Measurements from ENCODE around the gene GSG1L. TPM values are rescaled to one million over a fixed set of nuclear protein-coding genes. Genes with fewer than 3 reads are reported as not detected.
A peak's percentile ranks its signal among the peaks of the same experiment; 100 is the strongest.

The GSG1L gene
- total and polyA plus RNA-seq, 9 of the 15 experiments (the other 6 are each of a cell fraction or from before 2014, with no cell fraction given), result not detected

DNA sequence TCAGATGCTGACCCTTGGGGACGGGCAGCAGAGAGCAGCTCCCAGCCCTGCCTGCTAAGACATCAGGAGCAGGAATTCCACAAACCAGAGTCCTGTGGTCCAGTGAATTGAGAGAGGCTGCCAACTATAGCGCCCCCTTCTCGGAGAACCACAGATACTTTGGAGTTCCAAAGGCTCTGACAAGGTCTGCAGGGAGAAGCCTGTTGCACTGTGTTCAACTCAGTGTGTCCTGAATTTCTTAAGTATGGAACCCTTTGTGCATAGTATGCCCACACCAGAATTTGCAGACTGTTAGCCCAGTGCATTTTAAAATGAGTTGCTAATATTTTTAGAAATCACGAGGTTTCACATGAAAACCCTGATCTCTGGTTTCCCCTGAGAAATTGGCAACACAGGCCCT, 290.2 kb downstream of the GSG1L start:
- H2AFZ ChIP-seq (ENCODE audit: low read depth, low read length), result no peak overlapping the region
- peaks cover 2% of the 10 kb centered on the region for H4K20me1 ChIP-seq (replicated peaks; ENCODE audit: control insufficient read depth, insufficient read depth, low read length)
- no peak overlapping the region for H3K4me3 ChIP-seq
- ATAC-seq (no peak), FAIRE-seq (no peak), DNase-seq (ENCODE audit: extremely low read depth in 1 of 4, low spot score in 3 of 4) (no peak)
- no peak overlapping the region for H3K4me2 ChIP-seq (ENCODE audit: insufficient read depth, low read length)
- no TSS peak for BruUV-seq (replicated peaks)
- WGBS (ENCODE audit: insufficient coverage, low coverage, missing lambda C conversion rate), result 56% methylated on average over 4 of the region's 4 CpGs
- in situ Hi-C loops (cut with MboI), result no loop called here
- no peaks in the 10 kb centered on the region for H3K9me1 ChIP-seq (ENCODE audit: control insufficient read depth, insufficient read depth, low read length)
- TF ChIP-seq ZNF239 (CRISPR knock-in tag; IDR thresholded peaks at IDR 0.05) (peak; percentile 99), ESRRA (IDR thresholded peaks at IDR 0.05; ENCODE audit: borderline replicate concordance, low read depth) (no peak), HNRNPLL (IDR thresholded peaks at IDR 0.05; ENCODE audit: low read depth, low read length, poor library complexity, severe bottlenecking) (no peak), RBM25 (IDR thresholded peaks at IDR 0.05; ENCODE audit: low read depth, low read length, severe bottlenecking) (peak; percentile 89)
- no peaks in the 10 kb centered on the region for H3K79me2 ChIP-seq (ENCODE audit: control insufficient read depth, insufficient read depth, low read length)
- ChIA-PET POLR2A (no interaction called here), CTCF (ENCODE audit: low intra/inter-chr PET ratio) (no interaction called here)
- intact Hi-C loops (cut with micrococcal nuclease), result no loop called here
- H3K27me3 ChIP-seq (ENCODE audit: control insufficient read depth in 2 of 2, insufficient read depth in 2 of 2, low read length in 2 of 2), result peaks cover 0 to 31% of the 10 kb centered on the region in 2 experiments; a peak in 2 of 5 replicates
- no peak overlapping the region for H3K27ac ChIP-seq (ENCODE audit: extremely low read depth, low read depth, low read length)
- no peak overlapping the region for H3K9ac ChIP-seq (ENCODE audit: insufficient read depth in 1 of 2, low read depth in 2 of 2, low read length in 2 of 2)
- H3K4me1 ChIP-seq (replicated peaks in 1 of 2; ENCODE audit: control insufficient read depth in 2 of 2, insufficient read depth in 2 of 2, low read length in 2 of 2), result peaks cover 0 to 13% of the 10 kb centered on the region in 2 experiments; a peak in 2 of 5 replicates
- H3K36me3 ChIP-seq (ENCODE audit: control insufficient read depth, insufficient read depth, low read length), result no peaks in the 10 kb centered on the region
- no peaks in the 10 kb centered on the region; the same call in 1 of the 2 replicates for H3K9me3 ChIP-seq (replicated peaks; ENCODE audit: control insufficient read depth, insufficient read depth, low read depth, low read length)

DNA sequence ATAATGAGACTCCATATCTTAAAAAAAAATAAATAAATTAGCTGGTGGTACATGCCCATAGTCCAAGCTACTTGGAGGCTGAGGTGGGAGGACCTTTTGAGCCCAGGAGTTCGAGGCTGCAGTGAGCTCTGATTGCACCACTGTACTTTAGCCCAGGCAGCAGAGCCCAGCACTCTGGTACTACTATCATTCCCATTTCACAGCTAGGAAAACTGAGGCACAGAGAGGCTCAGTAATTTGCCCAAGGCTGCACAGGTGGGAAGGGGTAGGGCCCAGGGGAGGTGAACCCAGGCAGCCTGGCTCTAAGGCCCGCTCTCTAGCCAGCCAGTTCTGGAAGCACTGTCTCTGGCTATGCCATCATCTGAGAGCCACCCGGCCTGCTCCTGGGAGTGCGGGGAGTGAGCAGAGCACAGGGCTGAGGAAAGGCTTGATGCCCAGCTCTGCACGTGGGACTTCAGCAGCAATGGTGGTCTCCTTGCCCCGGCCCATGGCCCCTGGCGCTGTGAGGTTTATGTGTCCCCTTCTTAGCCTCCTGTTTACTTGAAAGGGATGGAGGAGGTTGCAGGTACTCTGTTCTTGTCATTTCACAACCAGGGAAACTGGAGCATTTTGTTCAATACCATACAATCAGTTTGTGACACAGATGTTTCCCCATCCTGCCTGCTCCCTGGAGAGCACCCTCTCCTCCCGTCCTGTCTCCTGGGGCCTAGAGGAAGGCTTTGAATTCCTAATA, 291.3 kb downstream of the GSG1L start:
- Histone ChIP-seq H3K9me3 (replicated peaks; ENCODE audit: control insufficient read depth, insufficient read depth, low read depth, low read length) (no peaks in the 10 kb centered on the region; the same call in 1 of the 2 replicates), H3K9ac (ENCODE audit: insufficient read depth in 1 of 2, low read depth in 2 of 2, low read length in 2 of 2) (no peak overlapping the region; a peak in 1 of 4 replicates), H3K79me2 (ENCODE audit: control insufficient read depth, insufficient read depth, low read length) (no peaks in the 10 kb centered on the region), H3K4me3 (no peak overlapping the region), H4K20me1 (replicated peaks; ENCODE audit: control insufficient read depth, insufficient read depth, low read length) (no peaks in the 10 kb centered on the region; the same call in 1 of the 2 replicates), H3K4me1 (replicated peaks in 1 of 2; ENCODE audit: control insufficient read depth in 2 of 2, insufficient read depth in 2 of 2, low read length in 2 of 2) (peaks cover 0 to 10% of the 10 kb centered on the region in 2 experiments; a peak in 2 of 5 replicates), H3K27me3 (ENCODE audit: control insufficient read depth in 2 of 2, insufficient read depth in 2 of 2, low read length in 2 of 2) (peaks cover 0 to 25% of the 10 kb centered on the region in 2 experiments; a peak in 2 of 5 replicates), H3K27ac (ENCODE audit: extremely low read depth, low read depth, low read length) (no peak overlapping the region), H3K9me1 (ENCODE audit: control insufficient read depth, insufficient read depth, low read length) (no peaks in the 10 kb centered on the region), H3K4me2 (ENCODE audit: insufficient read depth, low read length) (no peak overlapping the region), H3K36me3 (ENCODE audit: control insufficient read depth, insufficient read depth, low read length) (no peaks in the 10 kb centered on the region), H2AFZ (ENCODE audit: low read depth, low read length) (no peak overlapping the region)
- no TSS peak for BruUV-seq (replicated peaks)
- CTCF ChIA-PET (ENCODE audit: low intra/inter-chr PET ratio), result no interaction called here
- DNase-seq (ENCODE audit: extremely low read depth in 1 of 4, low spot score in 3 of 4), result no peak
- ATAC-seq, result no peak
- 65% methylated on average over 5 of the region's 8 CpGs for WGBS (ENCODE audit: insufficient coverage, low coverage, missing lambda C conversion rate)
- in situ Hi-C loops (cut with MboI) (no loop called here), intact Hi-C loops (cut with micrococcal nuclease) (no loop called here)
- POLR2A ChIA-PET, result interaction anchor here (0.6 to 1.1 kb wide), 3 partner anchors 8 to 212 kb away, joined by 3 to 4 read pairs (median 3); no protein-coding TSS in a partner anchor
- no peak for FAIRE-seq
- TF ChIP-seq, protein P1, sequence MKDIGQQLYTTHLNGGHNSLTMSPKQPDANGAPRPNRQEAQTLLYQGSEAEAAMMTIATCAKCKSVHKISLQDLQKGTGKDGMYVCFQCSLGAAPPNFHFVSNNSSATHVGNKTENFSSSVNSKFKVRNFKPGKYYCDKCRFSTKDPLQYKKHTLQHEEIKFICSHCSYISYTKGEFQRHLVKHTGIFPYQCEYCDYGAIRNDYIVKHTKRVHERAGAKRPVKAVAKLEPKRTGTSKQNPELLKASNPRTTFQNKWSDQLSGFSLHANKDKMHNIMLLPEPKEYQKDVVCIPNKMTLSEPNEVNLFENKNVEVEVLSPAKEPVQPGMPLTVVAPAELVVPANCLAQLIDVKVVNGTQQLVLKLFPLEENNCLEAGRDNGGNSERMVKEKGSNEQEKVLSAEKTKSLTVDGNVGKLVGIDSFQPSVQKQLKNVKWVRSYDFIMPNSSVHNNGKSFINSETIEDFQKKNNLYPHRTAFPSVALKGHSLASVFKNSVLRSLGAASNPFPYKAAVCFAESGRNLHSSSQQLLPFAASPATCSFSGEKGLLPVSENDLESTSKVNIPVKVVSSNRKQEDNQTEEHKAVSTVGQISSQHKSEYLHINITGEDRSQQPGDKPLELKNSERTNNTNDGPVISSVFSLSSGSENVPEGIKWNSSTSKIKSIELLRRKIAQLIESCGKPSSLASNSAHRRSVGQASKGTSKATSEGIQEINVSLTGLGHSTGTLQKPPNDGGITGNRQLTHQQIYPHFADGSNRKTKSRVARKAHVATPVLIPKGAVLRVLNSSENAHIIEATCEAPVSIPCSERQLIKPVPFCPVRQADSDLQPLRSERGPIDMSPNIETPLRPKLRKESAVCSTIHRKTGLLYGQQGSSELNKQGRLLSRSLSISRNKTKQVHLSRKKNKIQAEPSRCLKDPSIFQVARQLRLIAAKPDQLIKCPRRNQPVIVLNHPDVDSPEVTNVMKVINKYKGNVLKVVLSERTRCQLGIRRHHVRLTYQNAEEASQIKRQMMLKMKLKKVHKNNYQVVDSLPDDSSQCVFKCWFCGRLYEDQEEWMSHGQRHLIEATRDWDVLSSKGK (CRISPR knock-in tag; IDR thresholded peaks at IDR 0.05), result no peak
- TF ChIP-seq ZNF436 (CRISPR knock-in tag; IDR thresholded peaks at IDR 0.05), result no peak
- TF ChIP-seq RBM25 (IDR thresholded peaks at IDR 0.05; ENCODE audit: low read depth, low read length, severe bottlenecking), result peak; percentile 55
- TF ChIP-seq ZNF445 (CRISPR knock-in tag; IDR thresholded peaks at IDR 0.05; ENCODE audit: low read depth), result no peak
- 0 out of 2 replicates have a peak, but pooled peaks have one; percentile 15 for TF ChIP-seq SMARCA5 (IDR thresholded peaks at IDR 0.05)
- peak; percentile 55; the same call in 1 of the 2 replicates for TF ChIP-seq BCOR (IDR thresholded peaks at IDR 0.05)
- TF ChIP-seq, protein P2, sequence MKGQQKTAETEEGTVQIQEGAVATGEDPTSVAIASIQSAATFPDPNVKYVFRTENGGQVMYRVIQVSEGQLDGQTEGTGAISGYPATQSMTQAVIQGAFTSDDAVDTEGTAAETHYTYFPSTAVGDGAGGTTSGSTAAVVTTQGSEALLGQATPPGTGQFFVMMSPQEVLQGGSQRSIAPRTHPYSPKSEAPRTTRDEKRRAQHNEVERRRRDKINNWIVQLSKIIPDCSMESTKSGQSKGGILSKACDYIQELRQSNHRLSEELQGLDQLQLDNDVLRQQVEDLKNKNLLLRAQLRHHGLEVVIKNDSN (CRISPR knock-in tag; IDR thresholded peaks at IDR 0.05), result no peak
- TF ChIP-seq ZSCAN32 (CRISPR knock-in tag; IDR thresholded peaks at IDR 0.05), result no peak

All from K562 (cell line).